ENCODE measurements around the gene APCDD1.

Gene APCDD1

GRCh38 chr18:10519366-10519765, 64.9 kb downstream of the APCDD1 start:
- H3K27ac ChIP-seq (ENCODE audit: low read length): no peak overlapping the region
- H3K4me2 ChIP-seq (ENCODE audit: low read length): peak overlapping the region; percentile 66
- H3K36me3 ChIP-seq (replicated peaks; ENCODE audit: low read depth, low read length): no peaks in the 10 kb centered on the region
- peaks cover 7% of the 10 kb centered on the region for H3K4me1 ChIP-seq (ENCODE audit: low read length)
- TF ChIP-seq EZH2phosphoT487 (IDR thresholded peaks at IDR 0.05; ENCODE audit: low read depth): no peak
- TF ChIP-seq, protein P1, sequence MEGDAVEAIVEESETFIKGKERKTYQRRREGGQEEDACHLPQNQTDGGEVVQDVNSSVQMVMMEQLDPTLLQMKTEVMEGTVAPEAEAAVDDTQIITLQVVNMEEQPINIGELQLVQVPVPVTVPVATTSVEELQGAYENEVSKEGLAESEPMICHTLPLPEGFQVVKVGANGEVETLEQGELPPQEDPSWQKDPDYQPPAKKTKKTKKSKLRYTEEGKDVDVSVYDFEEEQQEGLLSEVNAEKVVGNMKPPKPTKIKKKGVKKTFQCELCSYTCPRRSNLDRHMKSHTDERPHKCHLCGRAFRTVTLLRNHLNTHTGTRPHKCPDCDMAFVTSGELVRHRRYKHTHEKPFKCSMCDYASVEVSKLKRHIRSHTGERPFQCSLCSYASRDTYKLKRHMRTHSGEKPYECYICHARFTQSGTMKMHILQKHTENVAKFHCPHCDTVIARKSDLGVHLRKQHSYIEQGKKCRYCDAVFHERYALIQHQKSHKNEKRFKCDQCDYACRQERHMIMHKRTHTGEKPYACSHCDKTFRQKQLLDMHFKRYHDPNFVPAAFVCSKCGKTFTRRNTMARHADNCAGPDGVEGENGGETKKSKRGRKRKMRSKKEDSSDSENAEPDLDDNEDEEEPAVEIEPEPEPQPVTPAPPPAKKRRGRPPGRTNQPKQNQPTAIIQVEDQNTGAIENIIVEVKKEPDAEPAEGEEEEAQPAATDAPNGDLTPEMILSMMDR (IDR thresholded peaks at IDR 0.05; ENCODE audit: low read depth, low read length): no peak
- no peaks in the 10 kb centered on the region for H3K79me2 ChIP-seq (ENCODE audit: low read length)
- H2AFZ ChIP-seq (ENCODE audit: low read depth, low read length): no peak overlapping the region
- H3K27me3 ChIP-seq (ENCODE audit: low read depth, low read length): peaks cover 38% of the 10 kb centered on the region
- H4K20me1 ChIP-seq (ENCODE audit: insufficient read depth, low read length): no peaks in the 10 kb centered on the region
- no peak overlapping the region for H3K9ac ChIP-seq (ENCODE audit: low read length)
- H3K4me3 ChIP-seq (ENCODE audit: low read length): peak overlapping the region; percentile 39; the same call in 1 of the 2 replicates
- no peaks in the 10 kb centered on the region for H3K9me3 ChIP-seq (ENCODE audit: insufficient read depth, low read length)

DNA sequence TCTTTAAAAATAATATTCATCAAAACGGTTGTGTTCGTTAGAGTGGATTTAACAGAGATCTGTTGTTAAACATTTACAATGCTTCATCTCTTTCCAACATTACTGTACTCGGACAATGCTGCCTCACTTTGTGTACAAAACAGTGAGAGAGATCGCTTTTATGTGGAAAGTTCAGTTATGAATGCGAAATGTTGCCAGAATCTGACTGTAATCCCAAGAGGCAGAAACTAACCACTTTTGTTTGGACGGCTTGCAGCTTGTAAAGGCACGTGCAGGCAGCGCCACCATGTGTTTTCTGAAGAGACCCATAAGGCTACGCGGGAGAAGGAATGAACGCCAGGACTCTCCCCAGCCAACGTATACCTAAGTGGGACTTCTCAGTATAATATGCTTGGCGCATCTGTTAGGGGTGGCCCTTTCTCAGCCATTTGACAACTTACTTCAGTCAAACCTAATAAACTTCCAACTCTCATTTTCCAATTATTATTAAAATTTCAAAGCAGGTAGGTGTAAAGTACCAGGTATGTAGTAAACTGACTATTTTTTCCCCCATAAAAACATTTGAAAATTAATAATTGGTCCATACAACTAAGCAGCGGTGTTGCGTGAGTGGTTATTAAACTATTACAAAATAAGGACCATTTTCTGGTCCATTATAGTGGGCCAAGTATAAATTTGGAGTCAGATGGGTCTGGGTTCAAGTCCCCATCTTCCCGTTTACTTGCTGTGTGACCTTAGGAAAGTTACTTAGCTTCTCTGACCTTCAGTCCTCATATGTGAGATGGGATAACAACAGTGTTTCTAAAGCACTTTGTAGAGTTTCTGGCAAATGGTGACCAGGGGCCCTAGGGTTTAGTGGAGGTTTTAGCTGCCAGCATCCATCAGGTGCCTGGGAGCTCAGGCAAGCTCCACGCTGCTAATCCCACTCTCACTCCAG, 65.8 kb downstream of the APCDD1 start:
- Histone ChIP-seq H3K9ac (ENCODE audit: low read length) (no peak overlapping the region), H3K79me2 (ENCODE audit: low read length) (no peaks in the 10 kb centered on the region), H4K20me1 (ENCODE audit: insufficient read depth, low read length) (no peaks in the 10 kb centered on the region), H3K9me3 (ENCODE audit: insufficient read depth, low read length) (no peaks in the 10 kb centered on the region), H3K4me2 (ENCODE audit: low read length) (peak overlapping the region; percentile 66), H3K4me3 (ENCODE audit: low read length) (peak overlapping the region; percentile 39), H3K27me3 (ENCODE audit: low read depth, low read length) (peaks cover 36% of the 10 kb centered on the region), H3K36me3 (replicated peaks; ENCODE audit: low read depth, low read length) (no peaks in the 10 kb centered on the region), H2AFZ (ENCODE audit: low read depth, low read length) (0 out of 2 replicates have a peak overlapping the region, but pooled peaks have one; percentile 24), H3K27ac (ENCODE audit: low read length) (no peak overlapping the region), H3K4me1 (ENCODE audit: low read length) (peaks cover 12% of the 10 kb centered on the region)
- TF ChIP-seq, protein P1 (IDR thresholded peaks at IDR 0.05; ENCODE audit: low read depth, low read length): peak; percentile 82
- no peak for TF ChIP-seq EZH2phosphoT487 (IDR thresholded peaks at IDR 0.05; ENCODE audit: low read depth)

- no peaks in the 10 kb centered on the region for H3K36me3 ChIP-seq (replicated peaks; ENCODE audit: low read depth, low read length)
- no peaks in the 10 kb centered on the region for H4K20me1 ChIP-seq (ENCODE audit: insufficient read depth, low read length)
- H3K9me3 ChIP-seq (ENCODE audit: insufficient read depth, low read length): no peaks in the 10 kb centered on the region
- H3K4me3 ChIP-seq (ENCODE audit: low read length): no peak overlapping the region
- peaks cover 13% of the 10 kb centered on the region for H3K4me1 ChIP-seq (ENCODE audit: low read length)
- TF ChIP-seq, protein P1 (IDR thresholded peaks at IDR 0.05; ENCODE audit: low read depth, low read length): no peak
- no peak for TF ChIP-seq EZH2phosphoT487 (IDR thresholded peaks at IDR 0.05; ENCODE audit: low read depth)
- H3K79me2 ChIP-seq (ENCODE audit: low read length): peaks cover 4% of the 10 kb centered on the region
- H2AFZ ChIP-seq (ENCODE audit: low read depth, low read length): no peak overlapping the region
- no peak overlapping the region for H3K9ac ChIP-seq (ENCODE audit: low read length)
- H3K27ac ChIP-seq (ENCODE audit: low read length): no peak overlapping the region
- H3K27me3 ChIP-seq (ENCODE audit: low read depth, low read length): peaks cover 25% of the 10 kb centered on the region
- no peak overlapping the region for H3K4me2 ChIP-seq (ENCODE audit: low read length)
Observed at GRCh38 chr18:10521566-10521965, 67.1 kb downstream of the APCDD1 start.

DNA sequence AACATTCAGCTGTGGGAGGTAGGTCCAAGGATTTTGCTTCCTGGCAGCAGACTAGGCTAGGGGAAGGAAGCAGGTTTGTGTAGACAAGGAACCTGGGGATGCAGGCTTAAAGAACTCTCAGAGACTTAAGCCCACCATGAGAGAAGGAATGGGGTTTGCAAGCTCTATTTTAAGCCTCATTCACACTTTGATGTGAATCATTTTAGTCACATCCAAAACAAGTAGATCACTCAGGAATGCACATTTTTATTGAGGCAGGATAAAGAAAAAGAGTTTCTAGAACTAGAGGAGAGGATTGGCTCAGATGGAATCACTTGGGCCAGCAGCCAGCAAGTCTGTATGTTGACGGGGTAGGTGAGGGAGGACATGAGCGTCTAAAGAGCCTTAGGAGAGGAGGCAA, 68.1 kb downstream of the APCDD1 start:
- TF ChIP-seq, protein P1 (IDR thresholded peaks at IDR 0.05; ENCODE audit: low read depth, low read length): no peak
- no peak for TF ChIP-seq EZH2phosphoT487 (IDR thresholded peaks at IDR 0.05; ENCODE audit: low read depth)
- Histone ChIP-seq H3K9ac (ENCODE audit: low read length) (no peak overlapping the region), H3K79me2 (ENCODE audit: low read length) (peaks cover 14% of the 10 kb centered on the region), H3K36me3 (replicated peaks; ENCODE audit: low read depth, low read length) (no peaks in the 10 kb centered on the region), H3K4me1 (ENCODE audit: low read length) (peaks cover 17% of the 10 kb centered on the region), H4K20me1 (ENCODE audit: insufficient read depth, low read length) (0 out of 2 replicates have a peak, but pooled peaks cover 4% of the 10 kb centered on the region), H3K27me3 (ENCODE audit: low read depth, low read length) (peaks cover 20% of the 10 kb centered on the region), H3K4me2 (ENCODE audit: low read length) (no peak overlapping the region), H2AFZ (ENCODE audit: low read depth, low read length) (no peak overlapping the region), H3K9me3 (ENCODE audit: insufficient read depth, low read length) (no peaks in the 10 kb centered on the region), H3K27ac (ENCODE audit: low read length) (no peak overlapping the region), H3K4me3 (ENCODE audit: low read length) (no peak overlapping the region)
